Naive thymus-derived CD4-positive, alpha-beta T cell (primary cell): ENCODE data around the gene ESPNL. TPM values are rescaled to one million over a fixed set of nuclear protein-coding genes. Genes with fewer than 3 reads are reported as not detected.
A peak's percentile ranks its signal among the peaks of the same experiment; 100 is the strongest.

Experiments used
- ATAC-seq: fragments of 150-1000 bp; cut with Tn5 transposase; 2 replicates; pipeline ENCODE4 v1.10.0; 2021; ENCODE audit warnings: mild to moderate bottlenecking, moderate library complexity
- CTCF ChIA-PET: fragments of 350-600 bp; sonication (Branson Sonifier 250); formaldehyde crosslinking; loops from one replicate; lab custom pipeline; 2021; ENCODE audit warnings: antibody characterized with exemption; lab: Charles Lee
- POLR2A ChIA-PET: fragments of 350-600 bp; sonication (Branson Sonifier 250); formaldehyde crosslinking; loops from one replicate; lab custom pipeline; 2021; ENCODE audit warnings: antibody characterized with exemption, inconsistent platforms; lab: Charles Lee
- DNase-seq, 9 donors: peaks; one replicate each; pipeline versions ENCODE4 v3.0.0 to v3.0.0-alpha.2; 2020 to 2022; ENCODE audit warnings: mixed read lengths in 1 of 9
- H3K27ac ChIP-seq: one replicate; pipeline ENCODE4 v1.7.0; 2013; ENCODE audit warnings: mild to moderate bottlenecking, low read depth, low read length, moderate library complexity
- H3K27me3 ChIP-seq, 2 donors: one replicate each; pipeline ENCODE4 v1.7.0; 2013; ENCODE audit warnings: low read length in 2 of 2, mild to moderate bottlenecking in 2 of 2, moderate library complexity in 2 of 2; ENCODE audit not compliant: control insufficient read depth in 2 of 2, insufficient read depth in 2 of 2
- H3K36me3 ChIP-seq, 3 experiments: 1 replicate in 2 of 3; 2 replicates in 1 of 3; pipeline ENCODE4 v1.7.0; 2013; ENCODE audit warnings: low read length in 3 of 3, mild to moderate bottlenecking in 3 of 3, moderate library complexity in 1 of 3; ENCODE audit not compliant: insufficient read depth in 3 of 3, control insufficient read depth in 2 of 3
- H3K4me1 ChIP-seq, 2 donors: one replicate each; pipeline ENCODE4 v1.7.0; 2013; ENCODE audit warnings: low read length in 2 of 2, mild to moderate bottlenecking in 2 of 2, moderate library complexity in 1 of 2; ENCODE audit not compliant: control insufficient read depth in 2 of 2, insufficient read depth in 2 of 2
- H3K4me3 ChIP-seq: 2 replicates; pipeline ENCODE4 v1.7.0; 2013; ENCODE audit warnings: mild to moderate bottlenecking, low read length
- H3K9me3 ChIP-seq, 3 experiments: 1 replicate in 2 of 3; 2 replicates in 1 of 3; pipeline ENCODE4 v1.7.0; 2013; ENCODE audit warnings: low read length in 3 of 3; ENCODE audit not compliant: control insufficient read depth in 2 of 3
- H3K27ac Mint-ChIP-seq, 9 donors: one replicate each; pipeline ENCODE4 v1.8.0; 2020 to 2022; ENCODE audit warnings: mixed read lengths in 9 of 9, mild to moderate bottlenecking in 8 of 9, moderate library complexity in 5 of 9, inconsistent platforms in 2 of 9
- H3K27me3 Mint-ChIP-seq, 5 donors: one replicate each; pipeline ENCODE4 v1.8.0; 2021 to 2022; ENCODE audit warnings: mixed read lengths in 5 of 5, mild to moderate bottlenecking in 1 of 5
- H3K36me3 Mint-ChIP-seq, 5 donors: one replicate each; pipeline ENCODE4 v1.8.0; 2020 to 2022; ENCODE audit warnings: mixed read lengths in 5 of 5, mild to moderate bottlenecking in 3 of 5, inconsistent platforms in 1 of 5
- H3K4me1 Mint-ChIP-seq, 7 donors: one replicate each; pipeline ENCODE4 v1.8.0; 2020 to 2022; ENCODE audit warnings: mixed read lengths in 7 of 7, mild to moderate bottlenecking in 3 of 7, inconsistent platforms in 1 of 7
- H3K4me3 Mint-ChIP-seq, 10 donors: one replicate each; pipeline ENCODE4 v1.8.0; 2020 to 2022; ENCODE audit warnings: mild to moderate bottlenecking in 10 of 10, mixed read lengths in 10 of 10, moderate library complexity in 6 of 10, inconsistent platforms in 2 of 10
- H3K9me3 Mint-ChIP-seq, 11 donors: one replicate each; pipeline ENCODE4 v1.8.0; 2020 to 2022; ENCODE audit warnings: mixed read lengths in 11 of 11, mild to moderate bottlenecking in 4 of 11, inconsistent platforms in 1 of 11, moderate library complexity in 1 of 11
- intact Hi-C, 2 donors: fragments of 100-400 bp; cut with micrococcal nuclease; formaldehyde crosslinking; loops; one replicate each; pipeline ENCODE4 v1.15.1; 2023
- polyA plus RNA-seq, 2 donors: library from polyadenylated mRNA; unstranded; fragments of 300-500 nt; fragmentation: Illumina TruSeq; gene quantifications; one replicate each; pipeline ENCODE4 v1.2.3, GENCODE V29; 2021
- total RNA-seq, 6 experiments: library from RNA in 5 of 6; stranded (reverse) in 5 of 6; gene quantifications; 1 replicate in 5 of 6; 2 replicates in 1 of 6; pipeline ENCODE4 v1.2.3 and lab custom pipeline; 2021 to 2026

ESPNL gene
- total and polyA plus RNA-seq, 7 experiments from 2014 or later: 0.07 to 0.35 (median 0.31) TPM; not detected in 3

DNA sequence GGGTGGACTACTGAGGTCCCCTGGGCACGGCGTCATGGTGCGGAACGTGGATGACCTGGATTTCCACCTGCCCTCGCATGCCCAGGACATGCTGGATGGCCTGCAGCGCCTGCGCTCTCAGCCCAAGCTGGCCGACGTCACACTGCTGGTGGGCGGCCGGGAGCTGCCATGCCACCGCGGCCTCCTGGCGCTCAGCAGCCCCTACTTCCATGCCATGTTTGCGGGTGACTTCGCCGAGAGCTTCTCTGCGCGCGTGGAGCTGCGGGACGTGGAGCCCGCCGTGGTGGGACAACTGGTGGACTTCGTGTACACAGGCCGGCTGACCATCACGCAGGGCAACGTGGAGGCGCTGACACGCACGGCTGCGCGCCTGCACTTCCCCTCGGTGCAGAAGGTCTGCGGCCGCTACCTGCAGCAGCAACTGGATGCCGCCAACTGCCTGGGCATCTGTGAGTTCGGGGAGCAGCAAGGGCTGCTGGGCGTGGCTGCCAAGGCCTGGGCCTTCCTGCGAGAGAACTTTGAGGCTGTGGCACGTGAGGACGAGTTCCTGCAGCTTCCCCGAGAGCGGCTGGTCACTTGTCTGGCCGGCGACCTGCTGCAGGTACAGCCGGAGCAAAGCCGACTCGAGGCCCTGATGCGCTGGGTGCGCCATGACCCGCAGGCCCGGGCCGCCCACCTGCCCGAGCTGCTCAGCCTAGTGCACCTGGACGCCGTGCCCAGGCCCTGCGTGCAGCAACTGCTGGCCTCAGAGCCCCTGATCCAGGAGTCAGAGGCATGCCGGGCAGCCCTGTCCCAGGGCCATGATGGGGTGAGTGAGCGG is 40.8 kb downstream of the ESPNL start:
- H3K27ac ChIP-seq: no peak overlapping the region
- ChIA-PET POLR2A (no interaction called here), CTCF (interaction anchor here (0.6 to 1.0 kb wide), 2 partner anchors 14 to 122 kb away, joined by 3 read pairs; no protein-coding TSS in a partner anchor)
- peaks cover 0 to 1% (median 0%) of the 10 kb centered on the region in 11 donors for H3K9me3 Mint-ChIP-seq
- no peak for DNase-seq
- no peak for ATAC-seq
- no peak overlapping the region for H3K4me3 ChIP-seq
- H3K27me3 ChIP-seq: no peaks in the 10 kb centered on the region
- no peaks in the 10 kb centered on the region for H3K36me3 ChIP-seq
- H3K9me3 ChIP-seq: no peaks in the 10 kb centered on the region
- peaks cover 0 to 6% of the 10 kb centered on the region in 2 donors for H3K4me1 ChIP-seq
- H3K4me3 Mint-ChIP-seq: no peak overlapping the region
- peak overlapping the region in 1 of 9 donors; percentile 73 for H3K27ac Mint-ChIP-seq
- H3K27me3 Mint-ChIP-seq: no peaks in the 10 kb centered on the region
- H3K36me3 Mint-ChIP-seq: no peaks in the 10 kb centered on the region
- intact Hi-C loops: no loop called here
- H3K4me1 Mint-ChIP-seq: peaks cover 0 to 8% (median 7%) of the 10 kb centered on the region in 7 donors

GRCh38 chr2:238141541-238142318 is 41.6 kb downstream of the ESPNL start:
- H3K27me3 Mint-ChIP-seq: no peaks in the 10 kb centered on the region
- ChIA-PET POLR2A (no interaction called here), CTCF (interaction anchor here (0.6 to 1.0 kb wide), 2 partner anchors 13 to 121 kb away, joined by 3 read pairs; no protein-coding TSS in a partner anchor)
- H3K36me3 Mint-ChIP-seq: no peaks in the 10 kb centered on the region
- peaks cover 0 to 8% (median 7%) of the 10 kb centered on the region in 7 donors for H3K4me1 Mint-ChIP-seq
- peaks cover 0 to 1% (median 0%) of the 10 kb centered on the region in 11 donors for H3K9me3 Mint-ChIP-seq
- H3K4me3 Mint-ChIP-seq: peak overlapping the region in 1 of 10 donors; percentile 13
- Histone ChIP-seq H3K27me3 (no peaks in the 10 kb centered on the region), H3K9me3 (no peaks in the 10 kb centered on the region), H3K36me3 (no peaks in the 10 kb centered on the region), H3K4me1 (peaks cover 0 to 6% of the 10 kb centered on the region in 2 donors), H3K27ac (no peak overlapping the region), H3K4me3 (no peak overlapping the region)
- ATAC-seq: peak; percentile 47
- DNase-seq: no peak
- intact Hi-C loops: no loop called here
- peak overlapping the region in 3 of 9 donors; percentile 62 to 73 (median 63) for H3K27ac Mint-ChIP-seq

DNA sequence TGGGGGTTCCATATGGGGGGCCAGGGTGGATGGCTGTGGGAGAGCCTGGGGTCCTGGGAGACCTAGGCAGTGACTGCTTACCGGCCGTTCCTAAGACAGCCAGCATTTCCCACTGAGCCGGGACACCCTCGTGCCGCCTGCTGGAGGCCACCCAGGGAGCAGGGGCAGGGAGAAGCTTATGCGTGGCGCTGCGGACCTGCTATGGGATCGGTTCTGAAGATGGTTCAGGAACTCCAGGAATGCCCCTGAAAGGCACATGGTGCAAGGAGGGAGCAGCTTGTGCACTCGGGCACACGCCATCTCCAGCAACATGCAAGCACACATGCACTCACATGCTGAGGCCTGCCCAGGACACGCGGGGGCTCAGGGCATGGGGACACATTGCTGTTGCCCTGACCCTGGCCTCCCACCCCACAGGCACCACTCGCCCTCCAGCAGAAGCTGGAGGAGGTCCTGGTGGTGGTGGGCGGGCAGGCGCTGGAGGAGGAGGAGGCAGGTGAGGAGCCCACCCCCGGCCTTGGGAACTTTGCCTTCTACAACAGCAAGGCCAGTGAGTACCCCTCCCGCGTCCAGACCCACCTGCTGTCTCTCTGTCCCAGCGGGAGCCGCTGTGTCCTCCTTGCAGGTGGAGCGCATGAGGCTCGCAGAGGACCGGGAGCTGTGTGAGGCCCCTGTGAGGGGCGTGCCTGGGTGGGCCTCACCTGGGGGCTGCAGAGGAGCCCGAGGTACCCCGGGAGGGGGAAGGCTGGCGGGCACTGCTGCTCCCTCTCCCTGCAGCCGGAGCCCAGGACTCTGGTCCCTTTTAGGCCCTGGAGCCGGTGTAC is 42.5 kb downstream of the ESPNL start:
- Histone ChIP-seq H3K4me3 (no peak overlapping the region), H3K4me1 (peaks cover 0 to 6% of the 10 kb centered on the region in 2 donors), H3K9me3 (no peaks in the 10 kb centered on the region), H3K27me3 (no peaks in the 10 kb centered on the region), H3K36me3 (no peaks in the 10 kb centered on the region), H3K27ac (no peak overlapping the region)
- POLR2A ChIA-PET: no interaction called here
- no peak for ATAC-seq
- H3K36me3 Mint-ChIP-seq: no peaks in the 10 kb centered on the region
- CTCF ChIA-PET: interaction anchor here (1.0 kb wide), 1 partner anchor 120 kb away, joined by 3 read pairs; no protein-coding TSS in a partner anchor
- intact Hi-C loops: no loop called here
- peaks cover 0 to 8% (median 7%) of the 10 kb centered on the region in 7 donors for H3K4me1 Mint-ChIP-seq
- H3K4me3 Mint-ChIP-seq: no peak overlapping the region
- peaks cover 0 to 1% (median 0%) of the 10 kb centered on the region in 11 donors for H3K9me3 Mint-ChIP-seq
- H3K27me3 Mint-ChIP-seq: no peaks in the 10 kb centered on the region
- no peak for DNase-seq
- peak overlapping the region in 1 of 9 donors; percentile 73 for H3K27ac Mint-ChIP-seq

GRCh38 chr2:238143239-238143951 is 43.3 kb downstream of the ESPNL start:
- no peak for DNase-seq
- no peak for ATAC-seq
- no peaks in the 10 kb centered on the region for H3K36me3 ChIP-seq
- H3K4me1 ChIP-seq: peaks cover 0 to 6% of the 10 kb centered on the region in 2 donors
- H3K9me3 Mint-ChIP-seq: peaks cover 0 to 1% (median 0%) of the 10 kb centered on the region in 11 donors
- H3K27ac ChIP-seq: no peak overlapping the region
- no peak overlapping the region for H3K4me3 ChIP-seq
- no peaks in the 10 kb centered on the region for H3K36me3 Mint-ChIP-seq
- H3K9me3 ChIP-seq: no peaks in the 10 kb centered on the region
- intact Hi-C loops: no loop called here
- ChIA-PET CTCF (no interaction called here), POLR2A (no interaction called here)
- no peaks in the 10 kb centered on the region for H3K27me3 ChIP-seq
- no peaks in the 10 kb centered on the region for H3K27me3 Mint-ChIP-seq
- no peak overlapping the region for H3K4me3 Mint-ChIP-seq
- peaks cover 0 to 8% (median 7%) of the 10 kb centered on the region in 7 donors for H3K4me1 Mint-ChIP-seq
- H3K27ac Mint-ChIP-seq: no peak overlapping the region

DNA sequence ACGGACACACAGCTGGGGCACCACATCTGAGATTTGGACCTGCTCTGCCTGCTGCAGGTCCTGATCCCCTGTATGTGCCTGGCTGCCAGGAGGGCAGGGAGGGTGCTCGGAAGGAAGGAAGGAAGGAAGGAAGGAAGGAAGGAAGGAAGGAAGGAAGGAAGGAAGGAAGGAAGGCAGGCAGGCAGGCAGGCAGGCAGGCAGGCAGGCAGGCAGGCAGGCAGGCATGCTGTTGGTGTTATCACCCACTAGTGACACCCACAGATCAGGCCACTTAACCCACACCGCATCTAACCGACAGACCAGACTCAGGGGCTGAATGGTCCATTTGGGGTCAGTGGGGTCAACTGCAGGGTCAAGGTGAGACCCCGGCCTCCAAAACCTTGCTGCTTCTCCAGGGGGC is 44.1 kb downstream of the ESPNL start:
- H3K9me3 Mint-ChIP-seq: peaks cover 0 to 1% (median 0%) of the 10 kb centered on the region in 11 donors
- no peaks in the 10 kb centered on the region for H3K27me3 Mint-ChIP-seq
- peaks cover 0 to 8% (median 7%) of the 10 kb centered on the region in 7 donors for H3K4me1 Mint-ChIP-seq
- ChIA-PET POLR2A (no interaction called here), CTCF (no interaction called here)
- DNase-seq (no peak), ATAC-seq (no peak)
- H3K27ac Mint-ChIP-seq: peak overlapping the region in 1 of 9 donors; percentile 29
- peak overlapping the region in 1 of 10 donors; percentile 17 for H3K4me3 Mint-ChIP-seq
- H3K36me3 Mint-ChIP-seq: no peaks in the 10 kb centered on the region
- Histone ChIP-seq H3K27me3 (no peaks in the 10 kb centered on the region), H3K36me3 (no peaks in the 10 kb centered on the region), H3K9me3 (no peaks in the 10 kb centered on the region), H3K4me1 (peaks cover 0 to 6% of the 10 kb centered on the region in 2 donors), H3K4me3 (no peak overlapping the region), H3K27ac (no peak overlapping the region)
- intact Hi-C loops: no loop called here
